ENCODE results near the gene ING2. TPM values are rescaled to one million over a fixed set of nuclear protein-coding genes. Genes with fewer than 3 reads are reported as not detected.
A peak's percentile ranks its signal among the peaks of the same experiment; 100 is the strongest.

The ING2 gene
- total RNA-seq, 6 experiments from 2014 or later: 11.0 to 15.8 (median 14.7) TPM

- Mint-ChIP-seq H3K4me1 (ENCODE audit: low read depth) (peaks cover 47% of the 10 kb centered on the region), H3K27me3 (ENCODE audit: insufficient read depth) (no peaks in the 10 kb centered on the region), H3K9me3 (peaks cover 13% of the 10 kb centered on the region), H3K27ac (peak overlapping the region; percentile 80), H3K4me3 (peak overlapping the region; percentile 55), H3K36me3 (ENCODE audit: low read depth) (peaks cover 34% of the 10 kb centered on the region)
- no peak for DNase-seq
- TF ChIP-seq CTCF (IDR thresholded peaks at IDR 0.05): no peak
These were observed 11.6 kb upstream of the ING2 start for GRCh38 chr4:183493246-183493645.

GRCh38 chr4:183495184-183495583 lies 9.7 kb upstream of the ING2 start:
- H3K27ac Mint-ChIP-seq: peak overlapping the region; percentile 73
- H3K4me1 Mint-ChIP-seq (ENCODE audit: low read depth): peaks cover 53% of the 10 kb centered on the region
- H3K9me3 Mint-ChIP-seq: peaks cover 13% of the 10 kb centered on the region
- H3K27me3 Mint-ChIP-seq (ENCODE audit: insufficient read depth): no peaks in the 10 kb centered on the region
- TF ChIP-seq CTCF (IDR thresholded peaks at IDR 0.05): no peak
- H3K4me3 Mint-ChIP-seq: no peak overlapping the region; the same call in 1 of the 2 replicates
- DNase-seq: no peak
- peaks cover 34% of the 10 kb centered on the region for H3K36me3 Mint-ChIP-seq (ENCODE audit: low read depth)

- Mint-ChIP-seq H3K4me3 (no peak overlapping the region), H3K27ac (no peak overlapping the region), H3K9me3 (no peaks in the 10 kb centered on the region), H3K4me1 (ENCODE audit: low read depth) (peaks cover 41% of the 10 kb centered on the region), H3K36me3 (ENCODE audit: low read depth) (peaks cover 12% of the 10 kb centered on the region), H3K27me3 (ENCODE audit: insufficient read depth) (no peaks in the 10 kb centered on the region)
- DNase-seq: no peak
- TF ChIP-seq CTCF (IDR thresholded peaks at IDR 0.05): no peak
These were observed 5.5 kb upstream of the ING2 start for GRCh38 chr4:183499389-183499788.

- H3K4me1 Mint-ChIP-seq (ENCODE audit: low read depth): peaks cover 37% of the 10 kb centered on the region
These were observed 5.1 kb upstream of the ING2 start for GRCh38 chr4:183499801-183500200.

GRCh38 chr4:183503497-183504063 lies 1.3 kb upstream of the ING2 start:
- H3K4me1 Mint-ChIP-seq (ENCODE audit: low read depth): peaks cover 40% of the 10 kb centered on the region
- peak overlapping the region; percentile 98 for H3K4me3 Mint-ChIP-seq
- no peaks in the 10 kb centered on the region for H3K9me3 Mint-ChIP-seq
- DNase-seq: no peak
- no peak for TF ChIP-seq CTCF (IDR thresholded peaks at IDR 0.05)
- H3K27ac Mint-ChIP-seq: peak overlapping the region; percentile 92
- H3K36me3 Mint-ChIP-seq (ENCODE audit: low read depth): no peaks in the 10 kb centered on the region
- no peaks in the 10 kb centered on the region for H3K27me3 Mint-ChIP-seq (ENCODE audit: insufficient read depth)

More at GRCh38 chr4:183499801-183500200, 5.1 kb upstream of the ING2 start:
- no peaks in the 10 kb centered on the region for H3K9me3 Mint-ChIP-seq
- TF ChIP-seq CTCF (IDR thresholded peaks at IDR 0.05): no peak
- H3K27me3 Mint-ChIP-seq (ENCODE audit: insufficient read depth): no peaks in the 10 kb centered on the region
- H3K36me3 Mint-ChIP-seq (ENCODE audit: low read depth): peaks cover 10% of the 10 kb centered on the region
- H3K4me3 Mint-ChIP-seq: no peak overlapping the region
- no peak for DNase-seq
- no peak overlapping the region for H3K27ac Mint-ChIP-seq
